Left lung (tissue), 10 donors: ENCODE results near the gene VPS16. TPM values are rescaled to one million over a fixed set of nuclear protein-coding genes. Genes with fewer than 3 reads are reported as not detected.
"Not testable (repeated sequence)": the region's sequence is repeated elsewhere in the genome, so short reads cannot be mapped to it uniquely, and the experiment has no call there.

Experiments used
- ATAC-seq: fragments of 200-7000 bp; cut with Tn5 transposase; one replicate; pipeline ENCODE4 v1.9.1; 2020; ENCODE audit warnings: moderate library complexity
- DNase-seq, 4 donors: peaks; one replicate each; pipeline ENCODE4 v3.0.0-alpha.2; 2013 to 2020
- H3K27ac ChIP-seq, 2 donors: fragments of 200-600 bp; sonication (generic) in 1 of 2; one replicate each; pipeline versions ENCODE4 v1.5.0 to v1.8.0; 2020 to 2021
- H3K27me3 ChIP-seq, 2 donors: fragments of 200-600 bp; sonication (generic) in 1 of 2; one replicate each; pipeline versions ENCODE4 v1.5.0 to v1.8.0; 2020 to 2021
- H3K36me3 ChIP-seq, 2 donors: fragments of 200-600 bp; sonication (generic) in 1 of 2; one replicate each; pipeline versions ENCODE4 v1.5.0 to v1.8.0; 2020 to 2021
- H3K4me1 ChIP-seq, 2 donors: fragments of 200-600 bp; one replicate each; pipeline ENCODE4 v1.8.0; 2021
- H3K4me3 ChIP-seq, 2 donors: fragments of 200-600 bp; sonication (generic) in 1 of 2; one replicate each; pipeline versions ENCODE4 v1.5.0 to v1.8.0; 2020 to 2021; ENCODE audit warnings: mild to moderate bottlenecking in 1 of 2
- H3K9me3 ChIP-seq, 2 donors: fragments of 200-600 bp; sonication (generic) in 1 of 2; one replicate each; pipeline versions ENCODE4 v1.5.0 to v1.8.0; 2020 to 2021
- intact Hi-C, 2 donors: fragments of 100-400 bp; cut with DNase I; formaldehyde crosslinking; loops; one replicate each; pipeline versions ENCODE4 v1.11.2 to v1.14.2; 2022
- polyA plus RNA-seq, 6 donors: library from polyadenylated mRNA; unstranded; fragments of 120-200 nt; gene quantifications; one replicate each; pipeline ENCODE4 v1.2.1, GENCODE V29; 2013; ENCODE audit not compliant: insufficient read length in 6 of 6
- total RNA-seq, 2 donors: library from RNA; stranded (reverse); fragmentation: NEBNext Ultra II Directional; extraction: Animal tissue kit (Norgen Biotek cat#: 25700); gene quantifications; one replicate each; pipeline ENCODE4 v1.2.1, GENCODE V29; 2021
- TF ChIP-seq, protein P1 (sequence below), 2 donors: fragments of 200-600 bp; sonication (generic) in 1 of 2; IDR thresholded peaks; one replicate each; pipeline versions ENCODE4 v1.5.0 to v1.8.0; 2021; ENCODE audit warnings: antibody characterized with exemption in 2 of 2
- donor health status: DM: no; HTN: yes; CAD: no.
- donor health status: DM: no; HTN: no; CAD: no.

The VPS16 gene
- total and polyA plus RNA-seq, 8 donors, result 31.9 to 42.7 (median 36.3) TPM

GRCh38 chr20:2825761-2826160 lies 14.8 kb upstream of the VPS16 start:
- H3K27me3 ChIP-seq, result peaks cover 10 to 63% of the 10 kb centered on the region in 2 donors
- H3K27ac ChIP-seq, result no peak overlapping the region
- no peak for DNase-seq
- no peaks in the 10 kb centered on the region for H3K9me3 ChIP-seq
- ATAC-seq, result no peak
- intact Hi-C loops, result no loop called here
- peaks cover 0 to 12% of the 10 kb centered on the region in 2 donors for H3K4me1 ChIP-seq
- H3K4me3 ChIP-seq, result no peak overlapping the region
- TF ChIP-seq, protein P1, sequence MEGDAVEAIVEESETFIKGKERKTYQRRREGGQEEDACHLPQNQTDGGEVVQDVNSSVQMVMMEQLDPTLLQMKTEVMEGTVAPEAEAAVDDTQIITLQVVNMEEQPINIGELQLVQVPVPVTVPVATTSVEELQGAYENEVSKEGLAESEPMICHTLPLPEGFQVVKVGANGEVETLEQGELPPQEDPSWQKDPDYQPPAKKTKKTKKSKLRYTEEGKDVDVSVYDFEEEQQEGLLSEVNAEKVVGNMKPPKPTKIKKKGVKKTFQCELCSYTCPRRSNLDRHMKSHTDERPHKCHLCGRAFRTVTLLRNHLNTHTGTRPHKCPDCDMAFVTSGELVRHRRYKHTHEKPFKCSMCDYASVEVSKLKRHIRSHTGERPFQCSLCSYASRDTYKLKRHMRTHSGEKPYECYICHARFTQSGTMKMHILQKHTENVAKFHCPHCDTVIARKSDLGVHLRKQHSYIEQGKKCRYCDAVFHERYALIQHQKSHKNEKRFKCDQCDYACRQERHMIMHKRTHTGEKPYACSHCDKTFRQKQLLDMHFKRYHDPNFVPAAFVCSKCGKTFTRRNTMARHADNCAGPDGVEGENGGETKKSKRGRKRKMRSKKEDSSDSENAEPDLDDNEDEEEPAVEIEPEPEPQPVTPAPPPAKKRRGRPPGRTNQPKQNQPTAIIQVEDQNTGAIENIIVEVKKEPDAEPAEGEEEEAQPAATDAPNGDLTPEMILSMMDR (IDR thresholded peaks at IDR 0.05), result no peak
- H3K36me3 ChIP-seq, result no peaks in the 10 kb centered on the region

DNA sequence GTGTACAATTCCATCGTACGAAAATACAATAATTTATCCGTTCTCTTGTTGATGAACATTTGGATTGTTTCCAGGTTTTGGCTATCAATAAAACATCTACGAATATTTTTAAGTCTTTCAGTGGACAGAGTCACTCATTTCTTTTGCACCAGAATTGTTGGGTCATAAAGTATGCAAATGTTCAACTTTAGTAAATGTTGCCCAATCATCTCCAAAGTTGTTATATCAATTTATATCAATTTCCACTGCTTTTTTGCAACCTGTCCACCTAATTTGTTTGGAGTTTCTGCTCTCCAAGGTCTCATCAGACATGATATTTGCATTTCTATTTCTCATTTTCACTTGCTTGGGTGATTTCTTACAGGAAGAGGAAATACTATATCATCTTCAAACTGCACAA lies 13.9 kb upstream of the VPS16 start:
- intact Hi-C loops, result no loop called here
- TF ChIP-seq, protein P1 (IDR thresholded peaks at IDR 0.05), result no peak
- ATAC-seq (no peak), DNase-seq (no peak)
- Histone ChIP-seq H3K27ac (no peak overlapping the region), H3K4me1 (peaks cover 0 to 5% of the 10 kb centered on the region in 2 donors), H3K36me3 (no peaks in the 10 kb centered on the region), H3K9me3 (no peaks in the 10 kb centered on the region), H3K4me3 (no peak overlapping the region), H3K27me3 (peaks cover 6 to 54% of the 10 kb centered on the region in 2 donors)

DNA sequence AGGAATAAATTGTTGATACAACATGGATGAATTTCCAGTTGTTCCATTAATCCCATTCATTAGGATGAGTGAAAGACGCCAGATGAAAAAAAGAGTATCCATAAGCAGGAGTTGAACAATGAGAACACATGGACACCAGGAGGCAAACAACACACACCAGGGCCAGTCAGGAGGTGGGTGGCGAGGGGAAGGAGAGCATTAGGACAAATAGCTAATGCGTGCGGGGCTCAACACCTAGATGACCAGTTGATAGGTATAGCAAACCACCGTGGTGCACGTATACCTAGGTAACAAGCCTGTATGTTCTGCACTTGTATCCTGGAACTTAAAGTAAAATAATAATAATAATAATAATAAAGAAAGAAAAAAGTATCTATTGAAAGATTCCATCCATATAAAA lies 11.2 kb upstream of the VPS16 start:
- intact Hi-C loops, result no loop called here
- Histone ChIP-seq H3K27ac (no peak overlapping the region), H3K36me3 (no peaks in the 10 kb centered on the region), H3K4me3 (no peak overlapping the region), H3K9me3 (no peaks in the 10 kb centered on the region), H3K27me3 (peaks cover 6 to 48% of the 10 kb centered on the region in 2 donors), H3K4me1 (peaks cover 3 to 12% of the 10 kb centered on the region in 2 donors)
- DNase-seq (no peak), ATAC-seq (no peak)
- TF ChIP-seq, protein P1 (IDR thresholded peaks at IDR 0.05), result no peak

GRCh38 chr20:2831206-2831605 lies 9.3 kb upstream of the VPS16 start:
- Histone ChIP-seq H3K4me1 (peaks cover 3 to 12% of the 10 kb centered on the region in 2 donors), H3K27me3 (peaks cover 6 to 42% of the 10 kb centered on the region in 2 donors), H3K36me3 (peaks cover 0 to 11% of the 10 kb centered on the region in 2 donors)
- H3K27ac ChIP-seq, DNase-seq, intact Hi-C loops, H3K9me3 ChIP-seq, ATAC-seq, H3K4me3 ChIP-seq: not testable (repeated sequence)

DNA sequence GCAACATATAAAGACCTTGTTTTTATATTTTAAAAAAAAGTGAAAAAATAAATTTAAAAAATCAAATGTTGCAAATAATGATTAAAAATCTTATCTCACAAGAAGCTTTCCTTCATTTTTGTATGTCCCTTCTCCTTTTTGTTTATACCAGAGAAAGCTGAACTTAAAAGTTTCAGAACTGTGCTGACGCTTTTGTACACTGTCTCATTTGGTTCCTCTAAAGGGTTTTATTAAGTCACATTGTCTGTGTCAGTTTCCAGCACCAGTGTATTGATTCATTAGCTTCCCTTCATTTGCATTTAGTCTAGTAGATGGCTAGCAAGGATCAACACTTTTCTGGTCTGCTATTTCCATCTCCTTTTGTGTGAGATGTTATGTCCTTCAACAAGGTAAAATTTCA lies 6.8 kb upstream of the VPS16 start:
- Histone ChIP-seq H3K4me1 (peaks cover 3 to 12% of the 10 kb centered on the region in 2 donors), H3K4me3 (no peak overlapping the region), H3K27ac (no peak overlapping the region), H3K9me3 (no peaks in the 10 kb centered on the region), H3K36me3 (peaks cover 0 to 24% of the 10 kb centered on the region in 2 donors), H3K27me3 (peaks cover 0 to 17% of the 10 kb centered on the region in 2 donors)
- intact Hi-C loops, result no loop called here
- ATAC-seq (no peak), DNase-seq (no peak)
- TF ChIP-seq, protein P1 (IDR thresholded peaks at IDR 0.05), result no peak
